ENCODE measurements around the gene SIK3.
"Not testable (repeated sequence)": the region's sequence is repeated elsewhere in the genome, so short reads cannot be mapped to it uniquely, and the experiment has no call there.

DNA sequence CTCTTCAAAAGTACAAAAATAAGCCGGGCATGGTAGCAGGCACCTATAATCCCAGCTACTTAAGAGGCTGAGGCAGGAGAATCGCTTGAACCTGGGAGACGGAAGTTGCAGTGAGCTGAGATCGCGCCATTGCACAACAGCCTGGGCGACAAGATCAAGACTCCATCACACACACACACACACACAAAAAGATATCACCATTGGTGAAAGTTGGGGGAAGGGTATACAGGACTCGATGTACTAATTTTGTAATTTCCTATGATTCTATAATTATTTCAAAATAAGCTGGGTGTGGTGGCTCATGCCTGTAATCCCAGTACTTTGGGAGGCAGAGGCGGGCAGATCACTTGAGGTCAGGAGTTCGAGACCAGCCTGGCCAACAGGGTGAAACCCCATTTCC, 48.1 kb downstream of the SIK3 start:
- TF ChIP-seq, protein P1, sequence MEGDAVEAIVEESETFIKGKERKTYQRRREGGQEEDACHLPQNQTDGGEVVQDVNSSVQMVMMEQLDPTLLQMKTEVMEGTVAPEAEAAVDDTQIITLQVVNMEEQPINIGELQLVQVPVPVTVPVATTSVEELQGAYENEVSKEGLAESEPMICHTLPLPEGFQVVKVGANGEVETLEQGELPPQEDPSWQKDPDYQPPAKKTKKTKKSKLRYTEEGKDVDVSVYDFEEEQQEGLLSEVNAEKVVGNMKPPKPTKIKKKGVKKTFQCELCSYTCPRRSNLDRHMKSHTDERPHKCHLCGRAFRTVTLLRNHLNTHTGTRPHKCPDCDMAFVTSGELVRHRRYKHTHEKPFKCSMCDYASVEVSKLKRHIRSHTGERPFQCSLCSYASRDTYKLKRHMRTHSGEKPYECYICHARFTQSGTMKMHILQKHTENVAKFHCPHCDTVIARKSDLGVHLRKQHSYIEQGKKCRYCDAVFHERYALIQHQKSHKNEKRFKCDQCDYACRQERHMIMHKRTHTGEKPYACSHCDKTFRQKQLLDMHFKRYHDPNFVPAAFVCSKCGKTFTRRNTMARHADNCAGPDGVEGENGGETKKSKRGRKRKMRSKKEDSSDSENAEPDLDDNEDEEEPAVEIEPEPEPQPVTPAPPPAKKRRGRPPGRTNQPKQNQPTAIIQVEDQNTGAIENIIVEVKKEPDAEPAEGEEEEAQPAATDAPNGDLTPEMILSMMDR (conservative IDR thresholded peaks at IDR 0.05; ENCODE audit: low read depth in 2 of 2): not testable (repeated sequence)
- not testable (repeated sequence) for TF ChIP-seq STAT1 (IDR thresholded peaks at IDR 0.05; ENCODE audit: unreplicated experiment); POLR2AphosphoS5 (IDR thresholded peaks at IDR 0.05; ENCODE audit: low read depth)
- TF ChIP-seq, protein P2, sequence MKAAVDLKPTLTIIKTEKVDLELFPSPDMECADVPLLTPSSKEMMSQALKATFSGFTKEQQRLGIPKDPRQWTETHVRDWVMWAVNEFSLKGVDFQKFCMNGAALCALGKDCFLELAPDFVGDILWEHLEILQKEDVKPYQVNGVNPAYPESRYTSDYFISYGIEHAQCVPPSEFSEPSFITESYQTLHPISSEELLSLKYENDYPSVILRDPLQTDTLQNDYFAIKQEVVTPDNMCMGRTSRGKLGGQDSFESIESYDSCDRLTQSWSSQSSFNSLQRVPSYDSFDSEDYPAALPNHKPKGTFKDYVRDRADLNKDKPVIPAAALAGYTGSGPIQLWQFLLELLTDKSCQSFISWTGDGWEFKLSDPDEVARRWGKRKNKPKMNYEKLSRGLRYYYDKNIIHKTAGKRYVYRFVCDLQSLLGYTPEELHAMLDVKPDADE (IDR thresholded peaks at IDR 0.05): not testable (repeated sequence)

Measured in GM23338 (cell line).